Uterus (tissue), 2 donors: ENCODE measurements around the gene TRIAP1.
A peak's percentile ranks its signal among the peaks of the same experiment; 100 is the strongest.

Experiments used
- CTCF ChIP-seq, 4 experiments: fragments of 200-600 bp in 2 of 4; fragments of 450-650 bp in 2 of 4; sonication (generic) in 2 of 4; IDR thresholded peaks; one replicate each; pipeline ENCODE4 v1.5.1; 2016 to 2019; ENCODE audit warnings: antibody characterized with exemption in 4 of 4, mild to moderate bottlenecking in 2 of 4, moderate library complexity in 1 of 4
- POLR2A ChIP-seq, 2 donors: fragments of 450-650 bp; IDR thresholded peaks; one replicate each; pipeline ENCODE4 v1.6.1; 2016; ENCODE audit warnings: antibody characterized with exemption in 2 of 2, mild to moderate bottlenecking in 1 of 2, moderate library complexity in 1 of 2

GRCh38 chr12:120439646-120440247, 6.4 kb downstream of the TRIAP1 start:
- TF ChIP-seq CTCF (IDR thresholded peaks at IDR 0.05) (peak; percentile 16 to 51 (median 35)), POLR2A (IDR thresholded peaks at IDR 0.05) (no peak)
